22Rv1 (cell line): ENCODE data around the gene ARHGEF28.

Experiments
- CTCF ChIP-seq: fragments of 450-650 bp; IDR thresholded peaks from 2 replicates; pipeline ENCODE4 v1.5.1; 2017; ENCODE audit warnings: mild to moderate bottlenecking
- ZFX ChIP-seq: fragments of 450-650 bp; IDR thresholded peaks from 2 replicates; pipeline ENCODE4 v1.6.1; 2017; ENCODE audit warnings: antibody characterized with exemption, borderline replicate concordance

DNA sequence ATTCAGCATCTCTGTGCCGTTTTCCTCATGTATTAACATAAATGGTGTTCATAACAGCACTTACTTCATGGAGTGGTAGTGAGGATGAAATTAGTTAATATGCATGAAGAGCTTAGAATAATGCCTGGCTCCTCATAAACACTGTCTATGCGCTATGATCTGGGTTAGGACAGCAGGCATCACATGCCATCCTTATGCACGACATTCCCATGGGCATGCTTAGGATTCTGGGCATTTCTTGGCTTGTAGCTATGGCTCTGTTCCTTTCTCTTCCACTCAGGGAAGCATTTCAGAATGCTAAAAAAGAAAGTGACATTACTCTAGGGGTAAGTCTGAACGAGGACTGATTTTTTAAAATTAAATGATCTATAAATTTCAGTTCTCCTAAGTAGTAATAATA lies 349.8 kb downstream of the ARHGEF28 start:
- no peak for TF ChIP-seq ZFX
- no peak for TF ChIP-seq CTCF
